Retina (tissue), 1 donor: ENCODE data around the gene RTN4RL2.

Experiments used
- DNase-seq: peaks from one replicate; pipeline ENCODE4 v3.0.0-alpha.2; 2016

The RTN4RL2 gene

GRCh38 chr11:57463671-57464538, 3.6 kb downstream of the RTN4RL2 start:
- DNase-seq, result peak; percentile 66

GRCh38 chr11:57464539-57465181, 4.3 kb downstream of the RTN4RL2 start:
- DNase-seq, result peak; percentile 25

- no peak for DNase-seq
Observed at GRCh38 chr11:57466680-57467079, 6.4 kb downstream of the RTN4RL2 start.

- no peak for DNase-seq
Observed at GRCh38 chr11:57467508-57468157, 7.3 kb downstream of the RTN4RL2 start.

- DNase-seq, result no peak
Observed at GRCh38 chr11:57468276-57468675, 7.9 kb downstream of the RTN4RL2 start.

- DNase-seq, result no peak
Observed at GRCh38 chr11:57469268-57469667, 8.9 kb downstream of the RTN4RL2 start.

- no peak for DNase-seq
Observed at GRCh38 chr11:57471496-57471895, 11.2 kb downstream of the RTN4RL2 start.

GRCh38 chr11:57473285-57473841, 13.0 kb downstream of the RTN4RL2 start:
- DNase-seq, result no peak

- no peak for DNase-seq
Observed at GRCh38 chr11:57474017-57474802, 13.9 kb downstream of the RTN4RL2 start.

- no peak for DNase-seq
Observed at GRCh38 chr11:57474803-57475115, 14.4 kb downstream of the RTN4RL2 start.

- DNase-seq, result no peak
Observed at GRCh38 chr11:57475191-57475590, 14.9 kb downstream of the RTN4RL2 start.

- DNase-seq, result no peak
Observed at GRCh38 chr11:57475671-57476046, 15.3 kb downstream of the RTN4RL2 start.

- DNase-seq, result peak; percentile 49
Observed at GRCh38 chr11:57476047-57476756, 15.9 kb downstream of the RTN4RL2 start.

- peak; percentile 48 for DNase-seq
Observed at GRCh38 chr11:57476757-57477506, 16.6 kb downstream of the RTN4RL2 start.

GRCh38 chr11:57477507-57478189, 17.3 kb downstream of the RTN4RL2 start:
- DNase-seq, result no peak

GRCh38 chr11:57479021-57479663, 18.8 kb downstream of the RTN4RL2 start:
- DNase-seq, result peak; percentile 60

- no peak for DNase-seq
Observed at GRCh38 chr11:57479911-57480310, 19.6 kb downstream of the RTN4RL2 start.

- DNase-seq, result peak; percentile 80
Observed at GRCh38 chr11:57480409-57481137, 20.2 kb downstream of the RTN4RL2 start.

GRCh38 chr11:57481315-57481714, 21.0 kb downstream of the RTN4RL2 start:
- no peak for DNase-seq
